Measurements from ENCODE around the gene GON7. TPM values are rescaled to one million over a fixed set of nuclear protein-coding genes. Genes with fewer than 3 reads are reported as not detected.
"Not testable (repeated sequence)": the region's sequence is repeated elsewhere in the genome, so short reads cannot be mapped to it uniquely, and the experiment has no call there.

The GON7 gene
- total RNA-seq, 4 donors from 2014 or later, result 9.4 to 19.9 (median 17.1) TPM

GRCh38 chr14:93240678-93241000 lies 33.8 kb upstream of the GON7 start:
- H3K4me1 ChIP-seq, result no peaks in the 10 kb centered on the region
- no peak overlapping the region for H3K27ac ChIP-seq
- H3K36me3 ChIP-seq, result peaks cover 37 to 56% of the 10 kb centered on the region in 2 donors
- no peaks in the 10 kb centered on the region for H3K27me3 ChIP-seq
- 91 to 92% methylated on average over 3 of the region's 3 CpGs for WGBS, 2 donors
- intact Hi-C loops (cut with DNase I), result no loop called here
- no peaks in the 10 kb centered on the region for H3K9me3 ChIP-seq
- H3K4me3 ChIP-seq (replicated peaks in 1 of 3), result no peak overlapping the region
- no peak for DNase-seq
- TF ChIP-seq POLR2A (IDR thresholded peaks at IDR 0.05), result no peak
- TF ChIP-seq CTCF (IDR thresholded peaks at IDR 0.05), result no peak

- DNase-seq, result no peak
- no peaks in the 10 kb centered on the region for H3K27me3 ChIP-seq
- intact Hi-C loops (cut with DNase I), result no loop called here
- H3K4me1 ChIP-seq, result no peaks in the 10 kb centered on the region
- H3K27ac ChIP-seq, result no peak overlapping the region
- TF ChIP-seq POLR2A (IDR thresholded peaks at IDR 0.05), result no peak
- TF ChIP-seq CTCF (IDR thresholded peaks at IDR 0.05), result no peak
- H3K36me3 ChIP-seq, result peaks cover 31 to 51% of the 10 kb centered on the region in 2 donors
- WGBS, 2 donors, result 96% methylated on average over 25 of the region's 25 CpGs
- no peaks in the 10 kb centered on the region for H3K9me3 ChIP-seq
- no peak overlapping the region for H3K4me3 ChIP-seq (replicated peaks in 1 of 3)
Measured at GRCh38 chr14:93239869-93240677, 33.2 kb upstream of the GON7 start.

- intact Hi-C loops (cut with DNase I), result no loop called here
- H3K4me3 ChIP-seq (replicated peaks in 1 of 3), result no peak overlapping the region
- TF ChIP-seq POLR2A (IDR thresholded peaks at IDR 0.05), result no peak
- TF ChIP-seq CTCF (IDR thresholded peaks at IDR 0.05), result no peak
Measured at GRCh38 chr14:93234798-93235197, 27.9 kb upstream of the GON7 start.

GRCh38 chr14:93233078-93233477 lies 26.2 kb upstream of the GON7 start:
- H3K4me1 ChIP-seq; H3K27ac ChIP-seq; DNase-seq; H3K9me3 ChIP-seq; intact Hi-C loops (cut with DNase I); H3K36me3 ChIP-seq; H3K4me3 ChIP-seq (replicated peaks in 1 of 3); H3K27me3 ChIP-seq: not testable (repeated sequence)
- 88 to 91% methylated on average over 5 of the region's 5 CpGs for WGBS, 2 donors

More at GRCh38 chr14:93234798-93235197, 27.9 kb upstream of the GON7 start:
- Histone ChIP-seq H3K27me3 (no peaks in the 10 kb centered on the region), H3K4me1 (peaks cover 0 to 4% of the 10 kb centered on the region in 2 donors), H3K9me3 (no peaks in the 10 kb centered on the region), H3K27ac (no peak overlapping the region), H3K36me3 (peaks cover 0 to 1% of the 10 kb centered on the region in 2 donors)
- 44 to 48% methylated on average over 10 of the region's 10 CpGs for WGBS, 2 donors
- no peak for DNase-seq

- 51 to 65% methylated on average over 14 to 17 of the region's 17 CpGs for WGBS, 2 donors
- H3K4me3 ChIP-seq (replicated peaks in 1 of 3), result no peak overlapping the region
Measured at GRCh38 chr14:93232159-93232558, 25.3 kb upstream of the GON7 start.

More at GRCh38 chr14:93232159-93232558, 25.3 kb upstream of the GON7 start:
- Histone ChIP-seq H3K9me3 (no peaks in the 10 kb centered on the region), H3K36me3 (peaks cover 6 to 15% of the 10 kb centered on the region in 2 donors), H3K4me1 (peaks cover 0 to 4% of the 10 kb centered on the region in 2 donors), H3K27ac (no peak overlapping the region), H3K27me3 (no peaks in the 10 kb centered on the region)
- DNase-seq, result no peak
- intact Hi-C loops (cut with DNase I), result no loop called here
- TF ChIP-seq POLR2A (IDR thresholded peaks at IDR 0.05), result no peak
- TF ChIP-seq CTCF (IDR thresholded peaks at IDR 0.05), result no peak

Data from thyroid gland (tissue), 4 donors.